ENCODE results near the gene LMTK2. TPM values are rescaled to one million over a fixed set of nuclear protein-coding genes. Genes with fewer than 3 reads are reported as not detected.
A peak's percentile ranks its signal among the peaks of the same experiment; 100 is the strongest.
"Not testable (repeated sequence)": the region's sequence is repeated elsewhere in the genome, so short reads cannot be mapped to it uniquely, and the experiment has no call there.

LMTK2 gene
- total RNA-seq, 1 experiment from 2014 or later = 26.8 TPM

DNA sequence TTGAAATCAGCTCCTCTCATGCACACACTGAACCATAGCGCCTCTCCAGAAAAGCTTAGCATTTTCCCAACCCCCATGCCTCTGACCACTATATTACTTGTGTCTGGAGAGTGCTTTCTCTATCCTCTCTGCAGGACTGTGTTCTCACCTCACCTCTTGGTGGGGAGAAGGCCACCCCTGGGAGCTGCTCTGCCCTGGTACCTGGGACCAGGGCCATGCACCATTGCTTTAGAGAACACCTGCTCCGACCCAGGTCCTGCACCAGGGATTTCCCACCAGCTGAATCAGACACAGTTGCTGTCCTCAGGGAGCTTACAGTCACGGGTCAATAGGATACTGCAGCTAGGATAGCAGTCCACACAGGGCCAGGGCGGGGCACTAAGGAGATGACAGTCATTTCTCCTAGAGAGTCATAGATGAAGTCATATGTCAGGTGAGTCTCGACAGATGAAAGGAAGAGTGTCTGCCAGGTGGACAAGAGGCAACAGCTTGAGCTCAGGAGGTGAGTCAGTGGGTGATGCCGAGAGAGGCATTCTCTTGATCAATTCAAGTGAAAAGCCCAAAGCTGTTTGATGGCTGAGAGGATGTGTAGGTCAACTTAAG is 619 bp upstream of the LMTK2 start:
- DNase-seq (ENCODE audit: low spot score) = no peak

DNA sequence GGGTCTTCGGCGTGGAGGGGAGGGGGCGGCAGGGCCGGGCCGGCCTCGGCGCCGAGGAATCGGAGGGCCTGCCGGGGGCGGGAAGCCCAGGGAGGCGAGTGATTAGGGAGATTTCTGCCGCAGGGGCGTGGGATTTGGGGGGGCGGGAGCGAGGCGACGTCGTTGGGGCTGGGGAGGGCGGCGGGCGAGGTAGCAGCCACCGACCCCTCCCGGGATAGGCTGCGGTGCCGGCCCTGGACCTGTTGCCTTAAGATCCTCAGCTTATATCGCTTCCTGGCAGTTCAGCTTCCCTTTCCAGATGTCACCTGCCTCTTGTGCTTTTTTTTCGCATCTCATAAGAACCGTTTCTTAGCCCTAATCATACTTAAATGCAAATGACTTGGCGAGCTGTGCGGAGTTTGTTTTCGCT is 655 bp downstream of the LMTK2 start:
- DNase-seq (ENCODE audit: low spot score) = peak; percentile 40

DNA sequence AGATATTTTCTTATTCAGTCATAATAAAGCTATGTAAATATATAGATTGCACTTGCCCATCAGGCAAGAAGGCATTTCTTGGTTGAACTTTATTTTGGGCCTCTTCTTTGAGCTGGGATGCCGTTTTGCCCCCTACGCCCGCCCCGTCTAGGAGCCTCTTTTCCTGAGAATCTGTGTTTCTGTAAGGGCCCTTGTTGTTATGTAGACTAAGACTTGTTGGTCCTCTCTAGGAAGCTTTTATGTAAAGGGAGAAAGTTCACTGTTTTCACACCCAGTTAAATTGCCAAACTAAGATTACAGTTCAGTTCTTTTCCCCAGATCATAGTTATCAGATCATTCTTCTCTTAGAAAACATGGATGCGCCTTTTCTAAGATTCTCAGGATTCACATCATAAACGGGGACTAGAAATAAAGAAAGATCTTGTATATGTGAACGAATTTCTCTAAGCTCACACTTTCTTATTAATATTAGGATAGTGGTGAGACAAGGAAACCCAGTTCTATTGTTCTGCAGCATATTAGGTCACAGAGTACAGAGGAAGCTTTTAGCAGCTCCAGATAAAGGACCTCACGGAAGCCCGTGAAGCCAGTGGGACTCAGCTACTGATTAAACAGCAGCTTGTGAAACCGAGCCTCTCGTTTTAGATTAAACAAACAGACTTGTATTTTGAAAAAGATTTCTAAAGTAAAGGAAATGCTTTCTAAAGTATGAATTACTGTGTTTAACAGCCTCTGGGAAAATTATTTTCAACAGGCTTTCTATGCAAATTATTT is 3.8 kb downstream of the LMTK2 start:
- DNase-seq (ENCODE audit: low spot score) = peak; percentile 69

DNA sequence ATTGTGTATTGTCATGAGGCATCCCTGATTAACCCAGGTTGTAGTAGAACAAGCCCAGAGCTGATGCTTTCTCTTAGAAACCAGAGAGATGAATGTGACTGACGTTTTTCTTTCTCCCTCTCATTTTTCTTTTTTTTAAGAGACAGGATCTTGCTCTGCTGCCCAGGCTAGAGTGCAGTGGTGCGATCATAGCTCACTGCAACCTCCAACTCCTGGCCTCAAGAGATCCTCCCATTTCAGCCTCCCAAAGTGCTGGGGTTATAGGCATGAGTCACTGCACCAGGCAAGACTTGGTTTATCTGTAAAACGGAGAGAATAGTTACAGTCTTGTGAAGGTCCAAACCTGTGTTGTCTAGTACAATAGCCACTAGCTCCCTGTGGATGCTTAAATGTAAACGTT is 5.4 kb downstream of the LMTK2 start:
- no peak for DNase-seq (ENCODE audit: low spot score)

DNA sequence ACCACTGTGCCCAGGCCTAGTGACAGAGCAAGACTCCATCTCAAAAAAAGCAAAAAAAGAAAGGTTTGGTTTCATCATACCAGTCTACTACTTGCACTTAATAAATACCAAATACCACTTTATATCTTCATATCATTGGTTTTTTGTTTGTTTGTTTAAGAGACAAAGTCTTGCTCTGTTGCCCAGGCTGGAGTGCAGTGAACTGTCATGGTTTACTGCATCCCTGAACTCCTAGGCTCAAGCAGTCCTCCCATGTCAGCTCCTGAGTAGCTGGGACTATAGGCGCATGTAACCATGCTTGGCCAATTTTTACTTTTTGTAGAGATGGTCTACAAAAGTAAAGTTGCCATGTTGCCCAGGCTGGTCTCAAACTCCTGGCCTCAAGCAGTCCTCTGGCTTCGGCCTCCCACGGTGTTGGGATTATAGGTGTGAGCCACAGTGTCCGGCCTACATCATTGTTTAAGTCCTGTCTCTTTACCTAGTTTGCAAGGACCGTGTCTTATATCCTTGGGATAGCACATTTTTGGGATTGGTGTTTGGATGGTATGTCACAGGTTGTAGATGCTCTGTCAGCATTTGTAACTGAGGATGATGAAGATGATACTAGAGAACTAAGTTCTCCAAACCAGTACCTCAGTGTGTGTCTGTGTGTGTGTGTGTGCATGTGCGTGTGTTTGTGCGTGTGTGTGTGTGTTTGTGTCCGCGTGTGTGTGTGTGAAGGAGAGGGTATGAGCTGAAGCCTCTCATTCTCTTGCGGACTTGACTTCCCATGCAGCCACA is 9.3 kb downstream of the LMTK2 start:
- DNase-seq (ENCODE audit: low spot score) = no peak

DNA sequence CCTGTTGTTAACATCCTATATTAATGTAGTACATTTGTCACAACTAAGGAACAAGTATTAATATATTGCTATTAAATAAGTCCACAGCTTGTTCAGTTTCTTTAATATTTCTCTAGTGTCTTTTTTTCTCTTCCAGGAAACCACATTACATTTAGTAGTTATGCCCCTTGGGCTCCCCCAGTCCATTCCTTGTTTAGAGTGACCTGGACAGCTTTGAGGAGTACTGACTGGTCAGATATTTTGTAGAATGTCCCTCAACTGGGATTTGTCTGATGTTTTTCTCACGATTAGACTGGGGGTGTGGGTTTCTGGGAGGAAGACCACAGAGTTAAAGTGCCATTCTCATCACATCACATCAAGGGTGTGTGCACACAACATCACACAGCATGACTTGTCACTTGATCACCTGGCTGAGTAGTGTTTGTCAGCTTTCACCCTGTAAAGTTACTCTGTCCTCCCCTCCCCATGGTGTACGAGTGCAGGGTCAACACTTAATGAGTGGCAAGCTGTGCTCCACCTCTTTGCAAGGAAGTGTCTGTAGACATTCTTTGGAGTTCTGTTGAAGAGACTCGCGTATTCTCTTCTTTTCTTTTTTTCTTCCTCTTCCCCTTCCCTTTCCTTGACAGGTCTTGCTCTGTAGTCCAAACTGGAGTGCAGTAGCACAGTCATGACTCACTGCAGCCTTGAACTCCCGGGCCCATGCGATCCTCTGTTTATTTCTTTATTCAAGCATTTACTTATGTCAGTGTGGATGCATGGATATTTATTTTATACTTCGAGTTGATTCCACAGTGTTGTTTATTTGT is 10.2 kb downstream of the LMTK2 start:
- DNase-seq (ENCODE audit: low spot score) = peak; percentile 66

DNA sequence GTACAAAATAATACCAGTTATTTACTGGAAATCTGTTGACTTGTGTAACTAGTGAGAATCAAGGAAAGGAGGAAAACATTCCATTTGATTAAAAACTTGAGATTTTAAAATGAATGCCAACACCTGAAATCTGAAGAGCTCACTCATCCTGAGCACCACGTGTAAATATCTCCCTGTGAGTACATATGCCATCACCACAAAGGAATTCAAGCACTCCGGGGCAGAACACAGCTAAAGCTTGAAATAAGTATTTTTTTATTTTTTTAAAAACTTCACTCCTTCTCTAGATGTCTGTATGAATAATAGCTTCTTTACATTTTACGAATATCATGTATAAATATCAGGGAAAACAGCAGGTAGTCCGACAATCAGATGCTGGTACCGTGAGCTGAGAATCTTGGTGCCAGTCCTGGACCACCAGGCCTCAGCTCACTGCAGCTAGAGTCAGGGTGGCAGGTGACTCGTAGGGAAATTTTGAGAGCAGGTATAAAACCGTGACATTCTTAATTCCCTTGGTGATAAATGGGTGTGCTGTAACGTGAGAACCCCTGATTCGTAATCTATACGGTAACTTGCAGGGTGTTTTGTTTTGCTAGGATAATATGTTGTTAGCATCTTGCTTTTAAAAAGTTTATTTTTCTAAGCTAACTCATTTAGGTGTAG is 12.7 kb downstream of the LMTK2 start:
- DNase-seq (ENCODE audit: low spot score) = no peak

DNA sequence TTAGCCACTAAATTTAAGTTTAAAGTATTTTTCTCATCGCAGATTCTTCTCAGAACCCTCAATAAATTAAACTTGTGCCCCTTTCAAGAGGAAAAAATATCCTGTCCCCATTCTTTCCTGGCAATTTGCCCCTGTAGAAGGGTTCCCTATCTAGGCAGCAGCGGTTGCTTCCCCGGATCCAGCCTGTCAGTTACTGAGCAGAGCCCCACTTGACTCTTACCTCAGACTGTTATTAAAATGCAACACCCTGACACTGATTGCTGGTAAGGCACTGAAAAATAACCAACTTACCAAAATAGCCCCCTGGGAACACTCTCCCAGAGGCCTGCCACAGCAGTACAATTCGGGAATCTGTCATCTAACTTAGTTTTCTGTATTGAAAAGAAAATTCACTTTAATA is 13.9 kb downstream of the LMTK2 start:
- DNase-seq (ENCODE audit: low spot score) = no peak

DNA sequence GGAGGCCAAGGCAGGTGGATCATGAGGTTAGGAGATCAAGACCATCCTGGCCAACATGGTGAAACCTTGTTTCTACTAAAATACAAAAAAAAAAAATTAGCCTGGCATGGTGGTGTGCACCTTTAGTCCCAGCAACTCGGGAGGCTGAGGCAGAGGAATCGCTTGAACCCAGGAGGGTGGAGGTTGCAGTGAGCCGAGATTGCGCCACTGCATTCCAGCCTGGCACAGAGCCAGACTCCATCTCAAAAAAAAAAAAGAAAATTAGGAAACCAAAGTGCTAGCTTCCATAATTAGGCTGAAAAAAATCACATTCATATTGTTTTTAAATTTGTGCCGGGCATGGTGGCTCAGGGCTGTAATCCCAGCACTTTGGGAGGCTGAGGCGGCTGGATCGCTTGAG is 14.7 kb downstream of the LMTK2 start:
- DNase-seq (ENCODE audit: low spot score) = not testable (repeated sequence)

DNA sequence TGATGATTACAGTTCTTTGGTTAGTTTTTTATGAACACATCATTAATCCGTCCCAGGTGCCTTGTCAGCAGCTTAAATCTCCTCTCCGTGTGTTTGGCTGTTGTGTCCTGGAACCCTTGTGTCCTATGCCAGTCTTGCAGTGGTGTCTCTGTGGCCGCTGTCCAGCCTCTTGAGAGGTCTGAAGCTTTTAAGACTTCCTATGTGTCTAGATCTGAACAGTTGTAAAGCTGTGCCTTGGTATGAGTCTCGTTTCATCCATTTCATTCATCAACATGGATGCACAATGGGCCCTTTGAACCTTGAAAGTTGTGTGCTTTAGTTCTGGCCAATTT is 16.7 kb downstream of the LMTK2 start:
- no peak for DNase-seq (ENCODE audit: low spot score)

DNA sequence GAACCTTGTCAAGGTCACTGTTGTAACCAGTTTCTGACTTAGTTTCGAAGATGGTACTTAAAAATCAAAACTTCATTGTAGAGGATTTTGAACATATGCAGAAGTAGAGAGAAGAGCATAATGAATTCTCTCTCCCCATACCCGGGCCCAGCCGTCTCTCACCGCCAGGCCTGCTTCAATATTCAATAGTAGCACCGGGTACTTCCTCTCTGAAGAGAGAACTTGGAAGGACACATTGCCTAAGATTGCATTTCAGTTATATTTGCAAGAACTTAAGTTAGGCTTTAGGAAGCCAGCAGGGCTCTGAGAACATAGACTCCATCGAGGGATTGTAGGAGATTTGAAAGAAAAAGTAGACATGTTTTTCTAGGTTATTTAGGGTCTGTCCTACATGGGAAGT is 19.1 kb downstream of the LMTK2 start:
- no peak for DNase-seq (ENCODE audit: low spot score)

DNA sequence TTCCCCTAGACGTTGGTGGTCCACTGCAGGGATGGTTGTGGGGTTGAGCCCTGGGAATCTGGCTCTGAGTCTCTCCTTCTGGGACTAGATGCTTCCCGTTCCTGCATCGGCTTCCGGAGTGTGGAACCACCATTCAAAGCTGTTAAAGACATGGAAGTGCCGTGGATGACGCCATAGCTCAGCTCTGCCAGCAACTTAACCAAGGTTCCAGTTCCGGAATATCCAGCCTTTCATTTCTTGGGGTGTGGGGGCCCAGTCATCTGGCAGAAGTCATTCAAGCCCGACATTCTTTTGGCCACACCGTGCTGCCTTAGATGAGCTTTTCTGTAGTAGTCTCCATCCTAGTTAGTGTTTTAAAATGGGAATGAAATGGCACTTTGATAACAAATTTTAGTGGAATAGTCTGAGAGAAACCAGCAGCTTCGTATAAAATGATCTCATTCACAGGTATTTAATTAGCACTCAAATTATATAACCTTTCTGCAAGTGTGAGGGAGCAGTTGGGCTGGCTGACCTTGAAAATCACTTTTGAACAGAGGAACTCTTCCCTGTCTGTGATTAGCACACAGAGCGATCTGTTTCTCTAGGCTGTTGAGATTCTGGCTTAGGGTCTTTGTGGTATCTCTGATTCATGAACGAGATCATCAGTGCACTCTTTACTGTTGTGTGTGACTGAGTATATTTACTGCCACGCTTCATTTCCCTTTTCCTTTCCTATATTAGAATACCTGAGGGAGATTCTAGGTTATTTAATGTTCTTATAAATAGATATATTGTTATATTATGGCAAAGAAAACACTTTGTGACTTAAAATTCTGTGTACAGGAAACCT is 19.9 kb downstream of the LMTK2 start:
- no peak for DNase-seq (ENCODE audit: low spot score)

DNA sequence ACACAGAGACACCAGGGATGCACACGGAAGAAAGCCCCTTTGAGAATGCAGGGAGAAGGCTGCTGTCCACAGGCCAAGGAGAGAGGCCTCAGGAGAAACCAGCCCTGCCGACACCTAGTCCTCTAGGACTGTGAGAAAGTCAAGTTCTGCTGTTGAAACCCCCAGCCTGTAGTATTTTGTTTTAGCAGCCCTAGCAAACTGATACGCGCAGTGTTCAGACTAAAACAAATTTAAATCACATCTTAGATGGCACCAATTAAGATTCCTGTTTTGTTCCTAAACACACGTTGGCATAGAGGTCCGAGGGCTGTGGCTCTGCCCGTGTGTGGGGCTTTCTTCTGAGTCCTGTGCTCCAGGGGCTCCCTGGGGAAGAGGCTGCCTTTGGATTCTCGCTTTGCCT is 21.7 kb downstream of the LMTK2 start:
- DNase-seq (ENCODE audit: low spot score) = no peak

DNA sequence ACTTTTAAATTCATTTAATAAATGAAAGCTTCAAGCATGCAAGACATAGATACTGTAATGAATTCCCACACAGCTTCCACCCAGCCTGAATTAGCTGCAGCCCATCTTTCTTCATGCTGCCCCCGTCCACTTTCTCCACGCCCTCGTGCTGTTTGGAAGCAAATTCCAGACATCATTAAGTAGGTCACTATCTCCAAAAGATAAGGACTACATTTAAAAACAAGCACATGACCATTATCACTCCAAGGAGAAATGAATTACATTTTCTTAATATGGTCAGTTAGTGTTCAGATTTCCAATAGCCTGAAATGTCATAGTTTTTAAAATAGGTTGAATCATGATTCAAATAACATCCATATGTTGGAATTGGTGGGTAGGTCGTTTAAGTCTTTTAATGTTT is 24.3 kb downstream of the LMTK2 start:
- DNase-seq (ENCODE audit: low spot score) = peak; percentile 14

DNA sequence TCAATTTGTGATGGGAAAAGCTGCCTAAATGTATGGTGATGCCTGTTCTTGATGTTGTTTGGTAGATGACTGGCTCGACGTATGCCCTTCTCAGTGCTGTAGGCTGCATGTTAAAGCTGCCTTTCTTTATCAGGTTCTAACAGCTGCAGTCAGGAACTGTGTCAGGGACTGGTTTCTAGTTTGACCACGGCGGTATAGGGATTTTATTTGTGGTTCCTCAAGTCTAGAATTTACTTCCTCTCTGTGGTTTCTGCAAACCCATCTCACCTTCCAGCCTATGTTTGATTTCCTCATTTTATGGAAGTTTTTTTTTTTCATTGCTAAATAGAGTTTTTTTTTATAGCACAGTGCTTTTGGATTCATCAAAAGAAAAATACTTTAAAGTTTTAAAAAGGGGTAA is 26.5 kb downstream of the LMTK2 start:
- peak; percentile 78 for DNase-seq (ENCODE audit: low spot score)

DNA sequence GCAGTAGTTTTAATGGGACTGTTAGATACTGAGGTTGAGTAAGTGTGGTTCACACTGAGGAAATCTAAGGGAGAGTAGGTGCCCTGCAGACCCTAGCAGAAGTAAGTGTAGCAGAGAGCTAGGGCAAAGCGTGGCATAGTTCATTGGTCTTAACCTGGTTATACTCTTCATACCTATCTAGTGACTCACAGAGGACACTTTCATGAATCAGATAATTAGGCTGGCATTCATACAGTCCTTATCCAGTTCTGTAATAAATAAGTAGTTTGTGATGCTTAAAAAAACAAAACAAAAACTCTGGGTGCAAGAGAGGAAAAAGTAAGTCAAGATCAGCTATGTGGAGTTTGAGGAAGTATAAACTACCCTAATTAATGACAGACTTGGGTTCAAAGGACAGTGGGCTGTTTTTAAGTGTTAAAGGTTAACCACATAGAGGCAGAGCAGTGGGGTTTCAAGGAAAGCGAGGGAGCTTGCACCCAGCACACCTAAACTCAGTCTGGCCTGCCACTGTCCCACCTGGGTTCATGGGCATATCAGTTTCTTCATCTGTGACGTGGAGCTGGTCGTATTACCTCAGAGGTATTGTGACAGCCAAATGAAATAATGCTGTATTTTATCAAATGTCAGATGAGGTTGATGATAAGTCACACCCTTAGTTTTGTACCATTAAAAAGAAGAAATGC is 27.1 kb downstream of the LMTK2 start:
- peak; percentile 66 for DNase-seq (ENCODE audit: low spot score)

DNA sequence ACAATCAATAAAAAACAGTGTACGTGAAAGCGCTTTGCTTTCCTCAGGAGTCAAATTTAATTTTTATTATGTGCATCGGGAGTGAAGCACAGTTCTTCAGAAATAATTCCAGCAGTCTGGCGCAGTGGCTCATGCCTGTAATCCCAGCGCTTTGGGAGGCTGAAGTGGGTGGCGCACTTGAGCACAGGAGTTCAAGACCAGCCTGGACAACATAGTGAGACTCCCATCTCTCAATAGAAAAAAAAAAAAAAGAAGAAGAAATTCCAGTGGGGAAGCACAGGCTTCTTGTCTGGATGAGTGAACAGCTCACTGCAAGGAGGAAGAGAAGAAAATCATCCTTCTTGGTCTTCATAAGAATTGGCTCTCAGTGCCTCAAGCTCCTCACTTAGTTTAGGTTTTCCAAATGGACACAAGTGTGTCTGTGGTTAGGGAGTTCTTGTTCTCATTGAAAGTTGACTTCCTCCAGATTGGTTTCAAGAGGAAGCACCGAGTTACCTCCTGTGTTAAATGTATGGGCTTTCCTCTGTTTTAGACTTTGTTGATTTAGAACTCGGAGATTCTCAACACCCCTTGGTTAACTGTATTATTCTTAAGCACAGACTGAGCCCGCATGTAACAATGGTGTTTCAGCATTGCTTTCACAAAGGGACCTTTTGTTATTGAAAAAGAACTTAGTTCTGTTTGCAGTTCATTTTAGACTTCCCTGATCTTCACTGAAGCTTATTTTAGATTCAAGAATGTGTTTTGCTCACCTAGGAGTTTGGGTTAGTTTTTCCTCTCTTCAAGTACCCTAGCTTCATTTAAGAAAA is 28.0 kb downstream of the LMTK2 start:
- DNase-seq (ENCODE audit: low spot score) = no peak

DNA sequence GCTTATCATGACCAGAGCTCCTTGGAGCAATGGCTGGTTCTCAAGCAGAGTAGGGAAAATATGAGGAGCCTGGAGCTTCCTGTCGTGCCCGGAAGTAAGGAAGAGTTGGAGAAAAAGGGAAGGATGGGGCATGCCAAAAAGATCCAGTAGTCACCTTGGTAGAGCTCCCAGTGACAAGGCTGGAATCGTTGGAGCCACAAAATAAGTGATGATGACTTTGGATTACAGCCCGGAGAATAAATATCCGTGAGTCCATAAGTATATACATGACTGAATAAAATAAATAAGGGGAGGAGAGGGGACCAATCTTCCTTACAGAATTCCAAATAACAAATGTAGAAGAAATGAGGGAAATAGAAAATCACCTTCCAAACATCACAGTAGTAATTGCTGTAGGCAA is 29.3 kb downstream of the LMTK2 start:
- no peak for DNase-seq (ENCODE audit: low spot score)

DNA sequence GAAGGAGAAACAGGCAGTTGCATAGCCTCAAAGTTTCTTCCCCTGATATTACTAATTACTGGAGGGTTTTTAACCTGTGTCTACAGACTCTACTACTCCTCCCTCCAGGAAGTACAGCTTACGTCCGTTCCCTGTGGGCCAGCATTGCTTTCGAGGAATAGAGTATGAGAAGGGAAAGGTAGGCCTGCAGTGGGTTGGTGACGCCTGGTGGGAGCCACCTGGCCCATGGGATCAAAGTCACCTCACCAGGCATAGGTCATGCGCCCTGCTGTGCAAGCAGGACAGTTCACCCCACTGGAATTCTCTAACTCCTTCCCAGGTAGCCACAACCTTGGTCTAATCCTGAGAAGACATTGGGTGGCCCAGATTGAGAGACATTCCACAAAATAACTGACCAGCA is 29.8 kb downstream of the LMTK2 start:
- no peak for DNase-seq (ENCODE audit: low spot score)

Data from HT-29 (cell line).